NCI-H446 treated with DMSO at 0.1 percent for 48 hours (cell line): Measurements from ENCODE around the gene IL36B.
"Not testable (repeated sequence)": the region's sequence is repeated elsewhere in the genome, so short reads cannot be mapped to it uniquely, and the experiment has no call there.

Source experiments
- DNase-seq: peaks from one replicate; lab custom pipeline; 2025; lab: John Stamatoyannopoulos, UW

Gene IL36B

DNA sequence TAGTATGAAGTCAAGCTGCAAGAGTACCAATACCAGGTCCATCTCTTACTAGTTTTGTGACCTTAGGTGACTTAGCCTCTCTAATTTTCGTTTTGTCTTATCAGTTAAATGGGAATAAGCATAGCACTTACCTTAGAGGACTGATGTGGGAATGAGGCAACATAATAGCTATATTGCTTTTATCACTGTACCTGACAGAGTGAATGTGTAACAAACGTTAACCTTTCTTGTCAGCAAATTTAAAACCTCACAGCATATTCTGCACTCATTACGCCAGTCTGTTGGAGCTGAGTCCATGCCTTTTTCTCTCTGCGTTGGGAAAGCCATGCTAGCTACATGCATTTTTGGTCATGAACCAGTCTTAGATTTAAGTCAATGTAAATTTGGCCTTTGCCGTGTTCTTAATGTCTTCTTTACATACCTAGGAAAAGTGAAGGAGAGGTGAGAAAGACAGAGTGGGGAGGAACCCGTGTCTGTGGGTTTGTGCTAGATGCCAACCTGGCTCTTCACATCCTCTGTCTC lies at the start of gene IL36B:
IL36B (minus strand) TSS at position 472 of the 522 bp plus-strand sequence.
- no peak for DNase-seq

DNA sequence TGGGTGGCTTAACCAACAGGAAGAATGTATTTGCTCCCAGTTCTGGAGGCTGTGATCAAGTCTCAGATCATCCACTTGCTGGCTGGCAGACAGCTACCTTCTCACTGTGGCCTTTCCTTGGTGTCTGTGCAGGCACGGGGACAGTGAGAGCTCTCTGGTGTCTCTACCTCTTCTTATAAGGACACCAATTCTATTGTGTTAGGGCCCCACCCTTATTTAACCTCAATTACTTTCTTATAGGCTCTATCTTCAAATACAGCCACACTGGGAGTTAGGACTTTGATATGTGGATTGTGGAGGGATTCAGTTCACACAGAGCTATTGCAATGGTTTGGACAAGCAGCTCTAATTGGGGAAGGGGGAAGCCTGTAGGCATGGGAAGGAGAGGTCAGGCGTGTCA lies 49.5 kb upstream of the IL36B start:
- DNase-seq: no peak

DNA sequence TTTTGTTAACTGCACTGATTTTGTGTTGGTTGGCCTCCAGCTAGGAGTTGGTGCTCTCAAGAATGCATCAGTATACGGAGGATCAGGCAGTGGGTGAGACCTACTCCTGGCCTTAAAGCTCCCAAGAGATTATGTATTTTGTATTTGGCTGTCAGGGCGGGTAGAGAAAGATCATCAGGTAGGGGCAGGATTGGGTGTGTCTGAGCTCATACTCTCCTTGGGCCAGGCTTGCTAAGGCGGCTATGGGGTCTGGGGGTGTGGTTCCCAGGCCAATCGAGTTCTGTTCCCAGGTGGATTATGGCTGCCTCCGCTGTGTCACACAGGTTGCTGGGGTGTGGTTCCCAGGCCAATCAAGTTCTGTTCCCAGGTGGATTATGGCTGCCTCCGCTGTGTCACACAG lies 45.9 kb upstream of the IL36B start:
- DNase-seq: no peak

DNA sequence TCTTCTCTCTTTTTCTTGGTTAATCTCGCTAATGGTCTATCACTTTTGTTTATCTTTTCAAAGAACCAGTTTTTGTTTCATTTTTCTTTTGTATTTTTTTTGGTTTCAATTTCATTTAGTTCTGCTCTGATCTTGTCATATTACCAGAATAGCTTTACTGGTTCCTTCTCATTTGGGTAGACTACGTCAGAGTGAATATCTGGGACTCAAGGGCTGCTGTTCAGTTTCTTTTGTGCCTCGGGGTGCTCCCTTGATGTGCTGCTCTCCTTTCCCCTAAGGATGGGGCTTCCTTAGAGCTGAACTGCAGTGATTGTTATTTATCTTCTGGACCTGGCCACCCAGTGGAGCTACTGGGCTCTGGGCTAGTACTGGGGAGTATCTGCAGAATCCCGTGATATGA lies 45.4 kb upstream of the IL36B start:
- no peak for DNase-seq

DNA sequence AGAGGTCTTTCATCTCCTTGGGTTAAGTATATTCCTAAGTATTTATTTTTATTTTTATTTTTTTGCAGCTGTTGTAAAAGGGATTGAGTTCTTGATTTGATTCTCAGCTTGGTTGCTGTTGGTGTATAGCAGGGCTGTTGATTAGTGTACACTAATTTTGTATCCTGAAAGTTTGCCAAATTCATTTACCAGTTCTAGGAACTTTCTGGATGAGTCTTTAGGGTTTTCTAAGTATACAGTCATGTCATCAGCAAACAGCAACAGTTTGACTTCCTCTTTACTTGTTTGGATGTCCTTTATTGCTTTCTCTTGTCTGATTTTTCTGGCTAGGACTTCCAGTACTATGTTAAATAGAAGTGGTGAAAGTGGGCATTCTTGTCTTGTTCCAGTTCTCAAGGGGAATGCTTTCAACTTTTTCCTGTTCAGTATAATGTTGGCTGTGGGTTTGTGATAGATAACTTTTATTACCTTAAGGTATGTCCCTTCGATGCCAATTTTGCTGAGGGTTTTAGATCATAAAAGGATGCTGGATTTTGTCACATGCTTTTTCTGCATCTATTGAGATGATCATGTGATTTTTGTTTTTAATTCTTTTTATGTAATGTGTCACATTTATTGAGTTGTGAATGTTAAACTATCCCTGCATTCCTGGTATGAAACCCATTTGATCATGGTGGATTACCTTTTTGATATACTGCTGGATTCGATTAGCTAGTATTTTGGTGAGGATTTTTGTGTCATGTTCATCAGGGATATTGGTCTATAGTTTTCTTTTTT lies 44.4 kb upstream of the IL36B start:
- DNase-seq: not testable (repeated sequence)

DNA sequence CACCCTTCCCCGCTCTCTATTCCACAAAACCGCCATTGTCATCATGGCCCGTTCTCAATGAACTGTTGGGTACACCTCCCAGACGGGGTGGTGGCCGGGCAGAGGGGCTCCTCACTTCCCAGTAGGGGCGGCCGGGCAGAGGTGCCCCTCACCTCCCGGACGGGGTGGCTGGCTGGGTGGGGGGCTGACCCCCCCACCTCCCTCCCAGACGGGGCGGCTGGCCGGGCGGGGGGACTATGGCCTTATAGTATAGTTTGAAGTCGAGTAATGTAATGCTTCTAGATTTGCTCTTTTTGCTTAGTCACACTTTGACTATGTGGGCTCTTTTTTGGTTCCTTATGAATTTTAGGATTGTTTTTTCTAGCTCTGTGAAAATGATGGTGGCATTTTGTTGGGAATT lies 43.6 kb upstream of the IL36B start:
- not testable (repeated sequence) for DNase-seq

DNA sequence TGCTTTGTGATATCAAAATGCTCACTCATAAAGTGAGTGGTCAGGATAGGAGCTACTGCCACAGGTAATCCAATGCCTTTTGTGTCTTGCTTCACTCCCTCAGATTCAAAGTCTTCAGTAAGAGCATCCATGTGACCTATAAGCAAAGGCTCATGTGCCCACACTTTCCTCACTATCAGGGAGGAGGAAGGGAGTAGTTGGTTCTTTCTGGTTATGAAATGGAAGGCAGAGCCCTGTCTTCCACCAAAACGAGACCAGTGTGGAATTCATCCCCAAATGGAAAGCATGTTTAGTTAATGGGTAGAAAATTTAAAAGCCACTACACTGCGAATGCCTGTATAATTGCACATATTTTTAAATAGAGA lies 40.9 kb upstream of the IL36B start:
- DNase-seq: no peak

DNA sequence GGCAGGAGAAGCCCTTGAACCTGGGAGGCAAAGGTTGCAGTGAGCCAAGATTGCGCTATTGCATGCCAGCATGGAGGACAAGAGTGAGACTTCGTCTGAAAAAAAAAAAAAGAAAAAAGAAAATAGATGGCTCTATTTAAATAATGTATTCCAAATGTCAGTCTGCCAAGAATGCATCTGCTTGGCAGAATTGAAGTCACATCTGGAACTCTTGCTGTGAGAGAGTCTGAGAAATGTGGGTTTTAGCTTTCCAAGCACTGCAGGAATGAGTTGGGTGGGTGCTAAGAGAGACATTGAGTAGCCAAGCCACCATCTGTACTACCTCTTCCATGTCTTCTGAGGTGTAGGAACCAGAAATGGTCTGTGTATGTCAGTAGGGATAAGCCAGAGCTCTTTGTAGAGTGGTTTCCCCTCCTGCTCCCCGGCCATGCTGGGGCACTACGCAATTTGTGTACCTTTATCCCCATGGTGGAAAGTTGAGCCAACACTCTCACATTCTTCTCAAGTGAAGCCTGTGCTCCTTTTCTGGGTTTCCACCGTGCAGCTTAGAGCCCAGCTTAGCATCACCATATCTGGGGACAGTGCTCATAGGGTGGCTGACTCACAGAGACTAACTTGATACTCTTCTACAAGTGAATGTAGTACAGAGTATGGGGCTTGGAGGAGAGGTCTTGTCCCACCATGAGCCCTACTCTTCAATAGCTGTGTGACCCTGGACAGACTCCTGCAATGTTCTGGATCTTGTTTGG lies 40.4 kb upstream of the IL36B start:
- DNase-seq: no peak

DNA sequence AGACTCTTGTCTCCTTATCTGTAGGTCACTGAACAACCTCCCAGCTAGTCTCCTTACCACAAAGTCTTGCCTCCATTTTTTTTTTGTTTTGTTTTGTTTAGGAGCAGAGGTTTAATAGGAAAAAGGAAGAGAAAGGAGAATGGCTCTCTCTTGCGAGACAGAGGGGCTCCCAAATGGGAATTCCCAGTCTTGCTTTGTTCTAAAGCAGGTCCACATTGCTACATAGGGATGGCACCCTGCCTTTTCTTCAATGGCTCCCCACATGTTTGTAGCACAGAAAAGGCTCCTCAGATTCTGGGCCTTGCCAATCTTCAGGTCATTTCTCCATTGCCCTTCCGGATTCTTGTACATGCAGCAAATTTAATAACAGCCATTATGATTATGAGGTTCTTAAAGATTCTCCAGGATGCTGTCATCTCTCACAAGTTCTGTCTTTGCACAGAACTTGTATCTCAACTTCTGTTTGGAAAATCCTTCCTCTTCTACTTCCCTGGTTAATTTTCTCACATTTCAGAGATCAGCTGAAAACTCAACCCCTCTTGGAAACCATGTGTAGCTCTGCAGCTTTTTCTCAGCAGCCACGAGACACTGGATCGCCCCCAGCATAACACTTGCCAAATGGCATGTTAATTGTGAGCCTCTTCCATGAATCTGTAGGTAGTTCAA lies 38.7 kb upstream of the IL36B start:
- DNase-seq: no peak

DNA sequence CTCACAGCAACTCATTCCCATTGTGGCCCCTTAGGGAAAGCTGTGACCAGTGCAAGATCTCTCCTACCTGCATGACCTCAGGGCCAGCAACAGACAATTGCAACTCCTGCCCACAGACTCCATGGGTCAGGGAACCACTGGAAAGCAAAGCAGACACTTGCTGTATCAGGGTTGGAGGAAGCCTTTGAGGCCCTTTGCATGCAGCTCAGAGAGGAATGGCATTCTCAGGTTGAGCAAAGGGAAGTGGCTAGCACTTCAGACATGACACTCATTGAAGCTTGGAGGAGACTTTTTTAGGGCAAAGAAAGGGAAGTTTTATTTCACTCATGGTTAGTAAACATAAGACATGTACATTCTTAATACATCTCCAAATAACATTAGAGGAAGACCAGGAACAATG lies 37.2 kb upstream of the IL36B start:
- no peak for DNase-seq

DNA sequence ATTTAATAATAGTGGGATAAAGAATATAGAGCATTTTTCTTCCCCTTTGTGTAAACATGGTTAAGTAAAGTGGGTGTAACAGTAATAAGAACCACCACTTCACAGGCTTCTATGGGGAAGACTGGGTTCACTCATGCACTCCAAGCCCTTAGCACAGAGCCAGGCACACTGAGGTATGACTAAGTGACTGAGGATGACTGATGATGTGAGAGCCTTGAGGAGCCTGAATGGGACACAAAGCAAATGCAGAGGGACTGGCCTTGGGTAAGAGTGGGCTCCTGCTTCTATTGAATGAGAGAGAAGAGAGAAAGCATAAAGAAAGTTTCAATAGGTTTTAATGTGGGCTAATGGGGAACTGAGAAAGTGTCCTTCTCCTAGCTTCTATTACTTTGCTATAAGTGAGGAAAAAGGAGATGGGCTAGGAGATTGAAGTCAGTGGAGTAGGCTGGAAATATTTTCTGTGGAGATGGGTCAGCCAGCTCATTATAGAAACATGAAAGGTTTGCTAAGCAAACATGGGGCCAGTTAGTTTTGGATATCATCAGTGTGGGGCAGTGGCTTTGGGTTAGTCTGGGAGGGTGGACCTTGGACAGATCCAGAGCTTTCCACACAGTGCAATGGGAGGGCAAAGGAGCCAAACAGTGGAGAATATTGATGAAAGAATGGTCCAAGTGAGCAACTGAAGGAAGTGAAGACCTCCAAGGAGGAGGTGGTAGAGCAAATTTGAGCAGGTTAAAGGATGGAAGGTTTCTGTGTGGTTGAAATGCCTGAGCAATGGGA lies 35.7 kb upstream of the IL36B start:
- no peak for DNase-seq

DNA sequence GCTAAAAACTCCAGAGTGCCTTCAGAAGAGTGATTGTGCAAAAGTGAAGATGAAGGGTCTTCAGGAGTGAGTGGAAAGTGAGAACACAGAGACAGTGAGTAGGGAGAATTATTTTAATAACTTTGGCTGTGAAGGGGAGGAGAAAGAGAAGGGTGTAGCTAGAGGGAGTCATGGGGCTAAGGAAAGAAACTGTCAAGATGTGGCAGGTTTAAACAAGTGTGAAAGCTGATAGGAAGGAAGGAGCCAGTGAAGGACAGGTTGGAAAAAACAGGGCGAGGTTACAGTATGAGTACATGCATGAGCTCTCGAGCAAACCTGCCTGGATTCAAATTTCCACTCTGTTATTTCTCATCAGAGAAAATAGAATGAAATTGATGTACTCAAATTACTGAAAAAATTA lies 32.9 kb upstream of the IL36B start:
- DNase-seq: no peak

DNA sequence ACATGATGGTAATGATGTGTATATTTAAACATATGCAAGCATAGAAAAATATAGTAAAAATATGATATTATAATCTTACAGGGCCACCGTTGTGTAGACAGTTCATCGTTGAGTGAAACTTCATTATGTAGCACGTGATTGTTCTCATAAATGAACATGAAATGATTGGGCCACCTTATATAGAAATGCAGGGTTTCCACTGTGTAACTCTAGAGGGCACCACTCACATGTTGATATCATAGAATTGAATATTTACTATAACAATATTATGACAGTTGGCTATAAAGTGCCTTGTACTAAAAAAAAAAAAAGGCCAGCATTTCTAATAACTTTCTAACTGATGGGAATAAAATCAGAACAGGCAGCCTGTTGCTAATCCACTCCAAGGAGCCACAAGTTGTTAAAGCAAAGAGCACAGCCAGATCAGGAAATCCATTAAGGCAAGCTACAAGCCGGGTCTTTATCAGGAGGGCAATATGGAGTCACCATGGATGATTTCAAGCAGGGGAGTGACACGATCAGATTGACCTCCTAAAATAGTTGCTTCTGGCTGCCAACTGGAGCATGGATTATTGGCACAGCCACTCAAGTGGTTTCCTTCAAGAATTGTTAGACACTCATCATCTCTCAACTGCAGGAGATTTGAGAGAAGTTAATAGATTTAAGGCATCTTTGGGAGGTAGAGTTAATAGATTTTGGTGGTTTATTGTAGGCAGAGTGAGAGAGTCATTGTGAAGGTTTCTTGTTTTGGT lies 31.8 kb upstream of the IL36B start:
- DNase-seq: no peak

DNA sequence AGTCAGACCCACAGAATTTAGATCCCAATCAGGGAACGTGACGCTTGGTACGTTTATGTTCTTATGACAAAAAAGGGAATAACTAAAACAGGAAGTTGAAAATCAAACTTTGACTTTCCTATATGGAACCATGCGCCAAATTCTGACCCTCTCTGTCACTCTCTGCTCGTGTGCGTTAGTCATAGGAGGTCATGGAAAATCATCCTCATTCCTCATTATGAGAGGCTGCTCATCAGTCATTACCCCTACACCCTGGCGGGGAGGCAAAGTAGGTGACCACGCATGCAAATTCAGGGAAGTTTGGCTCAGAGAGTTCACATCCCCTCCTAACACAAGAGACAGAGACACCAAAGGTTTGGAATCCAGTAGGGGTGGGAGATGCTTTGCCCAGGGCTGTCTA lies 30.6 kb upstream of the IL36B start:
- no peak for DNase-seq

DNA sequence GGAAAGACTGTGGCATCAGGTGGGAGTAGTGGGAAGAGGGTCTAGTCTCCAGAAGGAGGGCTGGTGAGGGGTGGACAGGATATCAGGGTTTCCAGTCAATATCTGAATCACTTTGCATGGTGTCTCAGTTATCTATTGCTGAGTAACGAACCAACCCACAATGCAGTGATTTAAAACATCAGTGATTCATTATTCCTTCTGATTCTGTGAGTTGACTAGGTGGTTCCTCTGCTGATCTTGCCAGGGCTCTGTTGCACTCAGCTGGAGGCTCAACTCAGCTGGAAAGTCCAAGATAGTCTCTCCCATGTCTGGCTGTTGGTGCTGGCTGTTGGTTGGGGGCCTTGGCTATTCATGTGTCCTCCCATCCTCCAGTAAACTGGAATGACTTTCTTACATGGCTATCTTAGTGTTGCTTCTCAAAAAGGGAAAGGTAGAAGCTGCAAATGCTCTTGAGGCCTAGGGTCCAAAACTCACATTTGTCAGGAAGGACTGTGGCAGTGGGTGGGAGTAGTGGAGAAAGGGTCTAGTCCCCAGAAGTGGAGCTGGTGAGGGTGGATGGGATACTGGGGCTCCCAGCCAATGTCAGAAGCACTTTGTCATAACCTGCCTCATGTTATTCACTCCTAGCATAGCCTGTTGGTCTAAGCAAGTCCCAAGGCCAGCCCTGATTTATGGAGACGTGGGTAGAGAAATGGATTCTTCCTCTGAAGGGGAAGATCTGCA lies 29.0 kb upstream of the IL36B start:
- no peak for DNase-seq

DNA sequence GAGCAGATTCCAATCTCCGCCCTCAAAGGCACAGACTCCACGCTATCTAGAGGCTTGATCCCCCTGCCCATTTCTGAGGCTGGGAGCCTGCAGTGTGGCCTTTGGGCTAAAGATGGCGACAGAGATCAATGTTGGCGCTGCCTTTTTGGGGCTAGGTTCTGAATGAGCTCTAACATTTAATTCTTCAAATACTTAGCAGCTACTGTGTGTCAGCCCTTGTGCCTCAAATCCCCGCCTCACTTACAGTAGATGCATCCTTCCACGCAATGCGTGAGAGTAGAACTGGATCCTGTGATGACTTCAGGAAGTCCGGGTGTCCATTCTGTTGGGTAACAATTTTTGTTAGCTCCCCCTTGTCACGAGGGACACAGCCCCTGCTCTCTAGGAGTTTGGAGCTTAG lies 27.5 kb upstream of the IL36B start:
- no peak for DNase-seq

DNA sequence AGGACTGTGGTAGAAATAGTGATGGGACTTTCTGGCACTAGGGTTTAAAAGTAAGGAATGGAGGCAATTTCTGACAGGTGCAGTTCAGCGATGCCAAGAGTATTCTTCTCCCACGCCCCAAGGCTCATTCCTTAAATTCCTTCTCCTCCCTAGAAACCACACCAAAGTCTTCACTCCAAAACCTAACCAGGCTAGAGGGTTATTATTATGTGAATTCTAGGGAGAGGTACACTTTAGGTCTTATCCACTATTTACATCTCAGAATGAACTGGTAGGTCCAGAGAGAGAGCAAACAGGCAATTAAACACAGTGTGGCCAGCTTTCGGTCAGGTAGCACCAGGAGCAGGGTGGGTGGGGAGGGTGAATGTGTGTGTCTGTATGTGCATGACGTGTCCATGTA lies 26.5 kb upstream of the IL36B start:
- DNase-seq: no peak

DNA sequence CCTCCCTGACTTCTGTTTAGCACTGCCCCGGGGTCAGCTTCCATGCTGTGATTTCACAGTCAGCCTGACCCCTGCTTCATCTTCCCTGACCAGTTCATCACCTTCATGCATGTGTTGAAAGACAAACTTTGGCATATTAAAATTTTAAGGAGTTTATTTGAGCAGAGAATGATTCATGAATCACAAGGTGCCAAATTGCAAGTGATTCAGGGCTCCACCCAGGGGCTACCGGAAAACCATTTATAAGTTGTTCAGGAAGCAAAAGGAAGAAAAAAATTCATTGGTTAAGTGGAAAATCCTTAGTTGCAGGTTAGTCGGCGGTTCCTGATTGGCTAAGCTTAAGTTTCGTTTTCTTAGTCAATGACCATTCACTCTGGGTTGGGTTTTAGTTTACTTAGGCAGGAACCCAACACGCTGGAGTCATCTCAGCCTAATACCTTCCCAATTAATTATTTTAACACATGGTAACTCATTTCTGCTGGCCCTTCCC lies 25.7 kb upstream of the IL36B start:
- no peak for DNase-seq

DNA sequence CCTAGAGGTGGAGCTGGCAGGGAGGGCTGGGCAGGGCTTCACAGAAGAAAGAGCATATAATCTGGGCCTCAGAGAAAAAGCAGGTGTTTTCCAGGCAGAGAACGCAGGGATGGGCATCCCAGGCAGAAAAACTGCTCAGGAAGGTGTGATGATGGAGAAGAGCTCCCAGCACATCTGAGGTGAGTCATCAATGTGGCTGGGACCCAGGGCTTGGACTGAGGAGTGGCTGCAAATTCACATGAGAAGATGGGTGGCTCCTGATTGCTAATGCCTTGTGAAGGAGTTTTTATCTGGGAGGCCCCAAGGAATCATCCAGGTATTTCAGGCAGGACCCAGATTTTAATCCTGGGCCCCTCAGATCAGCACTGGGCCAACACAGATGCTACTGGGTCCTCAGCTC lies 25.3 kb upstream of the IL36B start:
- no peak for DNase-seq

DNA sequence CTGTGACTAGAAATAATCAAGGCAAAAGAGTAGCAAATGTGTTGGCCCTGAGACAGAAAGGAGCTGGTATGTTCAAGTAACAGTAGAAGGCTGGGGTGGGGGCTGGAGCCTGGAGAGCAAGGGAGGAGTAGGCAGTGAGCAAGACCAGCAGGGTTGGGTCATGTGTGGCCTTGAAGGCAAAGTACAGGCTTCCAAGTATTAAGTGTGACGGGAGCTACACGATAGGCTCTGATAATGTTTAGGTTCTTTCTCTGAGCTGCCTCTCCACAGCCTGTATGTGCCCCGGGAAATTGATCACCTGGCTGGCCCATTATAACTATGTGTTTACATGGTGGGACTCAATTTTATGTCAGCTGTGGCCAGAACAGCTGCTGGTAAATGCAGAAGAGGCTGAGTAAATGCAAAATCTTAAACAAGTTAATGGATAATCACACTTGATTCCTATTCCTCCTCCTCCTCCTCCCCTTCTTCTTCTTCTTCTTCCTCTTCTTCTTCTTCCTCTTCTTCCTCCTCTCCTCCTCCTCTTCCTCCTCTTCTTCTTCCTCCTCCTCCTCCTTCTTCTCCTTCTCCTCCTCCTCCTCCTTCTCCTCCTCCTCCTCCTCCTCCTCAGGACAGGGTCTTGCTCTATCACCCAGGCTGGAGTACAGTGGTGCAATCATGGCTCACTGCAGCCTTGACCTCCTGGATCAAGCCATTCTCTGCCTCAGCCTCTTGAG lies 24.4 kb upstream of the IL36B start:
- no peak for DNase-seq
